ENCODE results near the gene CLCC1. TPM values are rescaled to one million over a fixed set of nuclear protein-coding genes. Genes with fewer than 3 reads are reported as not detected.
"Not testable (repeated sequence)": the region's sequence is repeated elsewhere in the genome, so short reads cannot be mapped to it uniquely, and the experiment has no call there.

The CLCC1 gene
- total RNA-seq, 1 experiment from 2014 or later: 14.3 TPM

GRCh38 chr1:109011335-109011734, 48.1 kb upstream of the CLCC1 start:
- Histone ChIP-seq H4K20me1 (ENCODE audit: insufficient read depth) (no peaks in the 10 kb centered on the region), H3K4me2 (ENCODE audit: low read length) (no peak overlapping the region), H3K9me2 (ENCODE audit: insufficient read depth) (no peaks in the 10 kb centered on the region), H3K79me2 (ENCODE audit: insufficient read depth, low read length) (no peaks in the 10 kb centered on the region), H3K4me1 (ENCODE audit: control insufficient read depth in 1 of 2, insufficient read depth in 2 of 2, low read length in 2 of 2) (no peaks in the 10 kb centered on the region), H3K27ac (ENCODE audit: low read depth, low read length) (no peak overlapping the region), H3K9ac (ENCODE audit: low read length) (no peak overlapping the region), H2AFZ (ENCODE audit: low read depth, low read length, poor library complexity, severe bottlenecking) (no peak overlapping the region), H3K9me3 (ENCODE audit: control insufficient read depth in 1 of 2, insufficient read depth in 1 of 2, low read depth in 1 of 2, low read length in 2 of 2) (no peaks in the 10 kb centered on the region), H3K27me3 (ENCODE audit: insufficient read depth, low read length) (no peaks in the 10 kb centered on the region), H3K4me3 (replicated peaks in 1 of 2; ENCODE audit: low read depth in 1 of 2, low read length in 2 of 2) (no peak overlapping the region), H3K36me3 (ENCODE audit: control insufficient read depth in 1 of 2, insufficient read depth in 2 of 2, low read length in 2 of 2) (peaks cover 0 to 2% of the 10 kb centered on the region in 2 experiments; a peak in 1 of 4 replicates)
- ChIA-PET RAD21 (ENCODE audit: low non-redundant PET in 1 of 2, low total read pairs in 2 of 2, uncharacterized antibody in 2 of 2, unreplicated experiment in 2 of 2) (no interaction called here), POLR2A (no interaction called here), CTCF (no interaction called here)
- DNase-seq (ENCODE audit: low read depth, low spot score): no peak
- ATAC-seq: no peak
- BruUV-seq (replicated peaks): no TSS peak
- intact Hi-C loops (cut with micrococcal nuclease): no loop called here
- TF ChIP-seq TCF7L2 (IDR thresholded peaks at IDR 0.05; ENCODE audit: borderline replicate concordance, extremely low read depth, insufficient read depth, insufficient read length) (no peak), ELF1 (IDR thresholded peaks at IDR 0.05; ENCODE audit: borderline replicate concordance, low read depth) (no peak), CEBPB (IDR thresholded peaks at IDR 0.05; ENCODE audit: low read depth) (no peak)
- TF ChIP-seq, protein P1, sequence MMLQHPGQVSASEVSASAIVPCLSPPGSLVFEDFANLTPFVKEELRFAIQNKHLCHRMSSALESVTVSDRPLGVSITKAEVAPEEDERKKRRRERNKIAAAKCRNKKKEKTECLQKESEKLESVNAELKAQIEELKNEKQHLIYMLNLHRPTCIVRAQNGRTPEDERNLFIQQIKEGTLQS (IDR thresholded peaks at IDR 0.05): no peak

GRCh38 chr1:108996622-108997021, 33.3 kb upstream of the CLCC1 start:
- H3K27ac ChIP-seq (ENCODE audit: low read depth, low read length); H4K20me1 ChIP-seq (ENCODE audit: insufficient read depth); H3K9ac ChIP-seq (ENCODE audit: low read length); H3K9me2 ChIP-seq (ENCODE audit: insufficient read depth); intact Hi-C loops (cut with micrococcal nuclease); RAD21 ChIA-PET (ENCODE audit: low non-redundant PET in 1 of 2, low total read pairs in 2 of 2, uncharacterized antibody in 2 of 2, unreplicated experiment in 2 of 2); H3K79me2 ChIP-seq (ENCODE audit: insufficient read depth, low read length); H3K4me3 ChIP-seq (replicated peaks in 1 of 2; ENCODE audit: low read depth in 1 of 2, low read length in 2 of 2); H3K4me2 ChIP-seq (ENCODE audit: low read length); BruUV-seq (replicated peaks); POLR2A ChIA-PET; CTCF ChIA-PET; DNase-seq (ENCODE audit: low read depth, low spot score); H3K27me3 ChIP-seq (ENCODE audit: insufficient read depth, low read length); H2AFZ ChIP-seq (ENCODE audit: low read depth, low read length, poor library complexity, severe bottlenecking); H3K4me1 ChIP-seq (ENCODE audit: control insufficient read depth in 1 of 2, insufficient read depth in 2 of 2, low read length in 2 of 2): not testable (repeated sequence)
- TF ChIP-seq EGR1 (IDR thresholded peaks at IDR 0.05; ENCODE audit: low read depth): 0 out of 2 replicates have a peak, but pooled peaks have one; percentile 19
- H3K36me3 ChIP-seq (ENCODE audit: control insufficient read depth in 1 of 2, insufficient read depth in 2 of 2, low read length in 2 of 2): peaks cover 7 to 12% of the 10 kb centered on the region in 2 experiments
- ATAC-seq: peak; percentile 47
- peaks cover 3 to 10% of the 10 kb centered on the region in 2 experiments; a peak in 3 of 4 replicates for H3K9me3 ChIP-seq (ENCODE audit: control insufficient read depth in 1 of 2, insufficient read depth in 1 of 2, low read depth in 1 of 2, low read length in 2 of 2)
